ENCODE results near the gene CCDC88C.
"Not testable (repeated sequence)": the region's sequence is repeated elsewhere in the genome, so short reads cannot be mapped to it uniquely, and the experiment has no call there.

Gene CCDC88C

DNA sequence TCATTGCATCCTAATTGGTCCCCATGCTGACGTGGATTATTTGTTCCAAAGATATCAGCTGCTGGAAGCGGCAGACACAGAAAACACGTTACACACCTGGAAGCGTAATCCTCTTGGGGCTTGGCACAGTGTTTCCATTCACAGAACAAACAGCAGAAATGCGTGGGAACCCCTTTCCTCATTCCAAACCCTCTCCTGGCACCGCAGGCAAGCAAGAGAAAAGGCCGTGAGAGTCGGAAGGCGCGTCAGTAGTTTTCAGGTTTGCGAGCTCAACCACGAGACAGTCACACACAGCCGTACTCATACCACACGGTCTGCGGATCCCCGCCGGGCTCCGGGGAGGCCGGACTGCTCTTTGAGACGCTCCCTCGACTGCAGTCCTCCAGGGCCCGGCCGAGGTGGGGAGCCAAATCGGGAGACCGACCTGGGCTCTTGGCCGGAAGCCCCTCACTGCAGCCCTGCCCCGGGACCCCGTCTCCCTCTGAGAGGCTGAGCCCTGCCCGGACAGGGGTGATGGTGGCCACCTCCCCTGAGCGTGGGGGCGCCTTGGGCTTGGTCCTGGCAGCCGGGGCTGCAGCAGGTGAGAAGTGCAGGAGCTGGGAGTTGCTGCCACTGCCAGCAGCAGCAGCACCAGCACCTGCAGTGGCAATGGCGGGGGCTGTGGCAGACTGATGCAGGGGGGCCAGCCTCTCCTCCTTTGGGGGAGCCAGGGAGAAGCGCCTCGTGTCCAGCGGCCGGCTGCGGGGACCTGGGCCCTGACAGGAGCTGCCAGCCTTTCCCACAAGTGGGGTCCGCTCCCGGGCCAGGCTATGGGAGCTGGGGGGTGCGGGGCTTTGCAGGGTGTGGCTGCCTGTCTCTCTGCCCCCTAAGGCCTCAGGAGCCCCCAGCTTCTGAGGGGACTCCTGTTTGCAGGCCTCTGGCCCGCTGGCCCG lies 145.0 kb downstream of the CCDC88C start:
- TF ChIP-seq GATA1 (IDR thresholded peaks at IDR 0.05; ENCODE audit: low read depth, low read length): no peak
- TF ChIP-seq POLR2A (IDR thresholded peaks at IDR 0.05; ENCODE audit: low read length): no peak
- no peak for DNase-seq

DNA sequence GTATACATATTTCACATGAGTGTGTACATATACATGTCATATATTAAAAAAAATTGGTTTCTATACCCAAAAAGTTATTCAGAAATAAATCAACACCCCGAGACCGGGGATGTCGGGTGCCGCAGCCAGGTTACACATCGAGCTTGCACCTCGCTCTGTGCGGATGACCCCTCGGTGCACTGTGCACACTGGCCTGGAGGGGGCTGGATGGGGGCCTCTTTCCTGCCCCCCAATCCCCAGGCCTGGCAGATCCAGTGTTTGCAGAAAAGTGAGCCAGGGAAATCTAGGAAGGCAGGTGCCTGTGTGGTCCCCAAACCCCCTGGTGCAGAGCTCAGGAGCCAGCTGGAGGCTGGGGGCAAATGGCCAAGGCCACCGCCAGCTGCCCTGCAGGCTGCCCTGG lies 146.0 kb downstream of the CCDC88C start:
- DNase-seq: no peak
- TF ChIP-seq GATA1 (IDR thresholded peaks at IDR 0.05; ENCODE audit: low read depth, low read length): no peak
- TF ChIP-seq POLR2A (IDR thresholded peaks at IDR 0.05; ENCODE audit: low read length): no peak

DNA sequence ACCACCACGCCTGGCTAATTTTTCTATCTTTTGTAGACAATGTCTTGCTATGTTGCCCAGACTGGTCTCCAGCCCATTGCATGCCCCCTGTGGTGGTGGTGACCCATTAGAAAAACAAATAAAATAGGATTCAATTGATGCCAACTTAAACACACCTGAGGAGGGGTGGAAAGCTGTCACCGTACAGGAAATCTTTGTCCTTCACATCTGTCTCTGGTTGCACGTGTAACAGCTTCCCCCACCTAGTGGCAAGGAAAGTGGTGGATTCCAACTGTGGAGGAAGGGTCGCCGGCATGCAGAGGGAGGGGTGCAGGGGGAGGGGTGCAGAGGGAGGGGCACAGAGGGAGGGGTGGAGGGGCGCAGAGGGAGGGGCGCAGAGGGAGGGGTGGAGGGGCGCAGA lies 147.0 kb downstream of the CCDC88C start:
- no peak for DNase-seq
- TF ChIP-seq GATA1 (IDR thresholded peaks at IDR 0.05; ENCODE audit: low read depth, low read length): no peak
- TF ChIP-seq POLR2A (IDR thresholded peaks at IDR 0.05; ENCODE audit: low read length): no peak

DNA sequence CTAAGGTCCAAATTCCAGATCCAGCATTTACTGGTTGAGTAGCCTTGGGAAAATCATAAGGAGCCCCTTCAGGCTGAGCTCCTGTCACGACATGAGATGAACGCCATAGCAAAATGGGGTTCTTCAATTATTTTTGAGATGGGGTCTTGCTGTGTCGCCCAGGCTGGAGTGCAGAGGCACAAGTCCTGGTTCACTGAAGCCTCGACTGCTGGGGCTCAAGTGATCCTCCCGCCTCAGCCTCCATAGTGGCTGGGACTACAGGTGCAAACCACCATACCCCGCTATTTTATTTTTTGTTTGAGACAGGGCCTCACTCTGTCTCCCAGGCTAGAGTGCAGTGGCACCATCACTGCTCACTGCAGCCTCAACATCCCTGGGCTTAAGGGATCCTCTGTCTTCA lies 147.4 kb downstream of the CCDC88C start:
- TF ChIP-seq GATA1 (IDR thresholded peaks at IDR 0.05; ENCODE audit: low read depth, low read length): no peak
- no peak for TF ChIP-seq POLR2A (IDR thresholded peaks at IDR 0.05; ENCODE audit: low read length)
- DNase-seq: no peak

DNA sequence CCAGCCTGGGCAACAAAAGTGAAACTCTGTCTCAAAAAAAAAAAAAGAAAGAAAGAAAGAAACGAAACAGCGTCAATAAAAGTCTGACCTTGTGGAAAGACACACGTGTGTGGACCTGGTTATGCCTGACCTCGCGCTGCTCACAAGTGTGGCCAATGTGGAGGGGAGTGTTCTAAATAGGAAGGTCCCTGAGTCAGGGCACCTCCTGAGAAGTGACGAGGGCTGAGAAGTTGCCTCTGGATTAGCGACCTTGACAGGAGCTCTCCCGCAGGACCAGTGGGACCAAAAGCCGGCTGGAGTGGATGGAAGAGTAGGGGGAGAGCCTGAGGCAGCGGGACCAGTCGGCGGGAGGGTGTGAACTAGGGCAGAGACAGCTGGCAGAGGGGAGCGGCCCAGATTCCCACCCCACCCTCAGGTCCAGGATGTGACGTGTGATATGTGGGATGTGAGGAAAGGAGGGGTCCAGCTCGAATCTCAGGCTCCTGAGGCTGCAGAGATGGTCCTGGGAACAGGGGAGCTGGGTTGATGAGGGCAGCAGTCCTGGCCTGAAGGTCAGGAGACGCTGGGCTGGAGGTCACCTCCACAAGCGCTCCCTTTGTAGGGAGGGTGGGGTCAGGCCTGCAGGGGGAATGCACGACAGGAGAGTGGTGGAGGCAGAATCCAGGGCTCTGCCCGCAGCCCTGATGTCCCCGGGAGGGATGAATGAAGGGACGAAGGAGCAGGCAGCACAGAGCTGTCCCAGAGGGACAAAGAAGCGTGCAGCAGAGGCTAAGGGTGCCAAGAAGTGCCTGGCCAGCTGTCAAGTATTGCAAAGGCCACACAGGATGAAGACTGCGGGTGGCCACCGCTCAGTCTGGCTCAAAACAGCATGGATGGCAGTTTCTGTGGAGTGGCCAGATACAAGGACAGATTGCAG lies 148.3 kb downstream of the CCDC88C start:
- DNase-seq: no peak
- TF ChIP-seq POLR2A (IDR thresholded peaks at IDR 0.05; ENCODE audit: low read length) (no peak), GATA1 (IDR thresholded peaks at IDR 0.05; ENCODE audit: low read depth, low read length) (no peak)

DNA sequence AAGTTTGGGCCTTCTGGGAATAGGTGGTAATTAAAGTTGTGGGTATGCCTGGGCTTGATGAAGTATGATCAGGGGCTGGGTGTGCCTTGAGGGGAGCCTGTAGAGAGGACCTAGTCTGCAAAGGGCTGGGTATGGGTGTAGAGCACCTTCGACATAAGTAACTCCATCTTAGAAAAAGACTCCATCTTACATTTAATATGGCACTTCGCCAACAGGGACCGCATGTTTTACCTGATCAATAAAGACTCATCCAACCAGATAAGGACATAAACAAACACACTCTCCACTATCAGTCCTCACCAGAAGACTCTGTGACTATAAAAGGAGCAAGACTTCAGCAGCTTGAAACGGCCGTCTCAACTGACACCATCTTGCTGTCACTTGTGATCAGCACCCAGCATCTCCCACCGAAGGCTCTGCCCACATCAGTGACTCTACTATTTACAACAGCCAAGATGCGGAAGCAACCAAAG lies 149.6 kb downstream of the CCDC88C start:
- no peak for TF ChIP-seq GATA1 (IDR thresholded peaks at IDR 0.05; ENCODE audit: low read depth, low read length)
- TF ChIP-seq POLR2A (IDR thresholded peaks at IDR 0.05; ENCODE audit: low read length): no peak
- DNase-seq: peak; percentile 77 to 93

DNA sequence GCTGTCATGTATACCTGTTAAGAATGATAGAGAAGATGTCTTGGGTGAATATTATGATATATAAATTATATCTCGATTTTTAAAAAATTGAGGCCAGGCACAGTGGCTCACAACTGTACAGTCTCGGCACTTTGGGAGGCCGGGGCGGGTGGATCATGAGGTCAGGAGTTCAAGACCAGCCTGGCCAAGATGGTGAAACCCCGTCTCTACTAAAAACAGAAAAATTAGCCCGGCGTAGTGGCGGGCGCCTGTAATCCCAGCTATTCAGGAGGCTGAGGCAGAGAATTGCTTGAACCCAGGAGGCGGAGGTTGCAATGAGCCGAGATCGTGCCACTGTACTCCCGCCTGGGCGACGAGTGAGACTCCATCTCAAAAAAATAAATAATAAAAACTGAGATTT lies 151.3 kb downstream of the CCDC88C start:
- not testable (repeated sequence) for DNase-seq

DNA sequence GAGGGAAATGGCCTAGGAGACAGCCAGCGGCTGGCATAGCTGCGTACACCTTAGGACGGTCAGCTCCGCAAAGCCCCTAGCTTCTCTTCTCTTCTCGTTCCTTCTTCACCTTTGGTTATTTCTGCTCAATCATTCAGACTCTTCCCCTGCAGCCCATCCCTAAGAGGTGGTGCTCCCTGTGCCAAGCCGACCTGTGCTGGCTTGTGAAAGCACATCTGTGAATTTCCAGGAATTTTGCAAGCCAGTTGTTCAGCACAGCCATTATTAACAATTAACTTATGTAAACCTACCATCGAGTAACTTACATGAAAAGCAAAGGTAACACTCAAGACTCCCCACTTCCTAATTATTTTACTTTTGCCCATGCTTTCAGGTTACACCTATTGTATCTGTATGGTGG lies 152.2 kb downstream of the CCDC88C start:
- TF ChIP-seq GATA1 (IDR thresholded peaks at IDR 0.05; ENCODE audit: low read depth, low read length): no peak
- TF ChIP-seq POLR2A (IDR thresholded peaks at IDR 0.05; ENCODE audit: low read length): no peak
- no peak for DNase-seq

DNA sequence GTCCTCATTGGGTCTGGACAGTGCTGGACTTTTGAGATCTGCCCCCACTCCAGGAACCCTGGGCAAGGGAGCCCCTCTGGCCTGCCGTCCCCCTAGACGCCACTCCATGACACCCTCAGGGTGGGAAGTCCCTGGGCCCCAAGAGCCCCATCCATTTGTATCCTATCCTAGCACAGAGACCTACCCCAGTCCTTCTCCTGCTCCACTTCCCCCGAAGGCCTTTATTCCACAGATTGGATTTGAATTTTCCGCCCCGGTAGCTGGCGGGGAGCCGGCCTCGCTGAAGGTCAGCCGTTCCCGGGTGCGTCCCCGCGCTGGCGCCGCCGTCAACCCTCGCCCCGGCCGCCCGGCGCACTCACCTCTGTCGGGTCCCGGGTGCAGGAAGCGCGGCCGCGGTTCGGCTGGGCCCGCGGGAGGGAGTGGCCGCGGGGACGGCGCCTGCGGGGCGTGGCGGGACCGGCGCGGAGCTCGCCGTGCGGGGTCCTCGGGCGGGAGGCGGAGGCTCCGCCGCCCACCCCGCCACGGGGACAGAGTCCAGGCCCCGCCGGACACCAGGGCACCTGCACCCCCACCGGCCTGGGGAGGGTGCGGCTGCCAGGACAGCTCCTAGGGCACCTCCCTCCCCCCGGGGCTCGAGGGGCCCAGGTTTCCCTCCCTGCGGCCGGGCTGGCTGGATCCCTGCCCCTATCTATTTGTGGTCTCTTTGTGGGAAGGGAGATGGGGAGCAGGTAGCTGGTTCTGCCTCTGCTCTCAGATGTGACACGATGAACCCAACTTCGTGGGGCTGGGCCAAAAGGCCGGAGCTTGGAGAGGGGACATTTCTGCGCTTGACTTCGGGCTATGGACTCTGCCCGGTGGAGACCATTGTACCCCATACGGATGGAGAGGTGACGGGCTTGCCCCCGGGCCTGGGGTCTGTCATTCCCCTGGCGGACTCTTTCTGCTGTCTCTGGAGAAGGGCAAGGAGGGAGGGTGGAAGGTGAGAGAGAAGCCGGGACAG lies 153.2 kb downstream of the CCDC88C start:
- no peak for TF ChIP-seq POLR2A (IDR thresholded peaks at IDR 0.05; ENCODE audit: low read length)
- TF ChIP-seq GATA1 (IDR thresholded peaks at IDR 0.05; ENCODE audit: low read depth, low read length): no peak
- DNase-seq: peak; percentile 34 to 51

DNA sequence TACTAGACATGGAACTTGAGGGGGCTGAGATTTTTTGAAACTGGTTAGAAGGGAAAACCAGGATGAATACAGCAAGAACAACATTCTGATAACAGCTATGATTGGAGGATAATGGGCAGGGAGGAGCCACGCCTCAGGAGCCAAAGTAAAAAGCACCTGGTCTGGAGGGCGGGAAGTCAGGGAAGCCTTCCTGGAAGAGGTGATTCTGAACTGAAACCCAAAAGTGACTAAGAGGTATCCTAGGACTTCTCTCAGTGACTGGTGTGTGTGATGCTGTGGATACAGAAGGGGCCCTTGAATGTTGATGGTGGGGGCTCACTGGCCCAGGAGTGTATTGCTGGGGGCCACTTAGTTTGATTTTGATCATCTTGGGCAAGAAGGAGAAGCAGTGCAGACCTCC lies 154.3 kb downstream of the CCDC88C start:
- DNase-seq: no peak
- TF ChIP-seq POLR2A (IDR thresholded peaks at IDR 0.05; ENCODE audit: low read length): no peak
- no peak for TF ChIP-seq GATA1 (IDR thresholded peaks at IDR 0.05; ENCODE audit: low read depth, low read length)

DNA sequence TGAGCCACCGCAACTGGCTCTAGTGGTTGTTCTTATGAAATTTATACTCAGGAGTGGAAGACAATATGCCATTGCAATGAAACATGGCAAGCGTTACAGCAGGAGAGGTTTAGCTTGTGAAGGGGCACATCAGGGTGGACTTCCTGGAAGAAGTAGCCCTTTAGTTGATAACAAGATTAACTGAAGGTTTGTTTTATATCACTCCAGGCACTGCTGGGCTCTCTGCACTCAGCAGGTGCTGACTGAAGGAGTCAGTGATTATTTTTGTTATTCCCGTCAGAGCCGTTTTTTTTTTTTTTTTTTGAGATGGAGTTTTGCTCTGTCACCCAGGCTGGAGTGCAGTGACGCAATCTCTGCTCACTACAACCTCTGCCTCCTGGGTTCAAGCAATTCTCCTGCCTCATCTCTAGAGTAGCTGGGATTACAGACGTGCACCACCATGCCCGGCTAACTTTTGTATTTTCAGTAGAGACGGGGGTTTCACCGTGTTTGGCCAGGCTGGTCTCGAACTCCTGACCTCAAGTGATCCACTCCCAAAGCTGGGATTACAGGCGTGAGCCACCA lies 155.6 kb downstream of the CCDC88C start:
- no peak for DNase-seq
- no peak for TF ChIP-seq POLR2A (IDR thresholded peaks at IDR 0.05; ENCODE audit: low read length)
- no peak for TF ChIP-seq GATA1 (IDR thresholded peaks at IDR 0.05; ENCODE audit: low read depth, low read length)

DNA sequence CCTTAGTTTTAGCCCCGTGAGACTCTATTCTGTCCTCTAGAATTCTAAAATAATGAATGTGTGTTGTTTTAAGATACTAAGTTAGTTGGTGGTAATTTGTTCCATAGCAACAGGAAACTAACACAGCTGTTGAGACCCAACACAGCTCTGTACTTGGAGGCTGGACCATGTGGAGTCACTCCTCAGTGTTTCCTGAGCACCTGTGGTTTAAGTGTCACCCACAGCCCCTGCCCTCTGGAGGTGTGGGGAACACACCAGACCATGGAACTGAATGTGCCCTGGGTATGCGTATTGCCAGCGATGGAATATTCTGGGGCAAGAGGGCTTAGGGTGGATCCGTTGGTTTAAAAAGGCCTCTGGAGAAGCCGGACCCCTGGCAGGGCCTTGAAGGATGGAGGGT lies 156.5 kb downstream of the CCDC88C start:
- no peak for DNase-seq
- TF ChIP-seq POLR2A (IDR thresholded peaks at IDR 0.05; ENCODE audit: low read length) (no peak), GATA1 (IDR thresholded peaks at IDR 0.05; ENCODE audit: low read depth, low read length) (no peak)

DNA sequence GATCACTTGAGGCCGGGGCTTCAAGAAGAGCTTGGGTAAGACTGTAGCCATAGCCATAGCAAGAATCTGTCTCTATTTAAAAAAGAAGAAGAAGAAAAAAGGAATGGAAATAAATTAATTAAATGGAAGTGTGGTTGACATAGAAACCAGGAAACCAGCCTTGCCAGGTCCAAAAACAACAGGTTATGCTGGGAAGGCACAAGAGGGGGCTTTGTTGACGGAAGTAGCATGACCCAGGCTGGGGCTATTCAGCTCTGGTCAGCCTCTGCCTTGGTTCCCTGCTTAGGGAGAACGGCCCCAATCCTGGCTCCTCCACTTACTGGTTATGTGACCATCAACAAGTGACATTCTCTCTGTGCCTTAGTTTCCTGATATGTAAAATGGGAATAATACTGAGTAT lies 158.7 kb downstream of the CCDC88C start:
- TF ChIP-seq POLR2A (IDR thresholded peaks at IDR 0.05; ENCODE audit: low read length) (no peak), GATA1 (IDR thresholded peaks at IDR 0.05; ENCODE audit: low read depth, low read length) (no peak)
- DNase-seq: no peak
